OCI-LY7 (cell line): Measurements from ENCODE around the gene ZNF683.

Experiments used
- EZH2phosphoT487 ChIP-seq: fragments of 200-600 bp; sonication (generic); IDR thresholded peaks from 2 replicates; pipeline ENCODE4 v1.6.1; 2018; ENCODE audit warnings: low read depth, borderline replicate concordance, mild to moderate bottlenecking, mixed run types, antibody characterized with exemption, low read length, moderate library complexity, mixed read lengths
- TF ChIP-seq, protein P1 (sequence below): fragments of 200-600 bp; sonication (generic); conservative IDR thresholded peaks from 2 replicates; pipeline ENCODE4 v1.5.1; 2014; ENCODE audit warnings: mild to moderate bottlenecking, antibody characterized with exemption, low read length, moderate library complexity, mixed read lengths

DNA sequence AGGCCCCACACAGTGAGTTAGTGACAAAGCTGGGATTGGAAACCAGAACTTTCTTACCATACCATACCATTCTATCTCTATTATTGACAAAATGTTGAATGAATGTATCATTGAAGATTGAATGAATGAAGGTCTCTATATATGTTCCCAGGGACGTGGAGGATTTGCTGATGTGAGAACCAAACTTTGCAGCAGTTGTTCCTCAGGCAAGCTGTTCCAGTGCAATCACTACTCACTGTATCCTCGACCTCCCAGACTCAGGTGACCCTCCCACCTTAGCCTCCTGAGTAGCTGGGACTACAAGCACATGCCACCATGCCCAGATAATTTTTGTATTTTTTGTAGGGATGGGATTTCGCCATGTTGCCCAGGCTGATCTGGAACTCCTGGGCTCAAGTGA, 26.5 kb upstream of the ZNF683 start:
- TF ChIP-seq, protein P1, sequence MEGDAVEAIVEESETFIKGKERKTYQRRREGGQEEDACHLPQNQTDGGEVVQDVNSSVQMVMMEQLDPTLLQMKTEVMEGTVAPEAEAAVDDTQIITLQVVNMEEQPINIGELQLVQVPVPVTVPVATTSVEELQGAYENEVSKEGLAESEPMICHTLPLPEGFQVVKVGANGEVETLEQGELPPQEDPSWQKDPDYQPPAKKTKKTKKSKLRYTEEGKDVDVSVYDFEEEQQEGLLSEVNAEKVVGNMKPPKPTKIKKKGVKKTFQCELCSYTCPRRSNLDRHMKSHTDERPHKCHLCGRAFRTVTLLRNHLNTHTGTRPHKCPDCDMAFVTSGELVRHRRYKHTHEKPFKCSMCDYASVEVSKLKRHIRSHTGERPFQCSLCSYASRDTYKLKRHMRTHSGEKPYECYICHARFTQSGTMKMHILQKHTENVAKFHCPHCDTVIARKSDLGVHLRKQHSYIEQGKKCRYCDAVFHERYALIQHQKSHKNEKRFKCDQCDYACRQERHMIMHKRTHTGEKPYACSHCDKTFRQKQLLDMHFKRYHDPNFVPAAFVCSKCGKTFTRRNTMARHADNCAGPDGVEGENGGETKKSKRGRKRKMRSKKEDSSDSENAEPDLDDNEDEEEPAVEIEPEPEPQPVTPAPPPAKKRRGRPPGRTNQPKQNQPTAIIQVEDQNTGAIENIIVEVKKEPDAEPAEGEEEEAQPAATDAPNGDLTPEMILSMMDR = no peak
- TF ChIP-seq EZH2phosphoT487 = no peak
